Fibroblast of pulmonary artery (primary cell): ENCODE measurements around the gene SLC38A10.

ENCODE experiments used
- DNase-seq: peaks from one replicate; pipeline ENCODE4 v3.0.0-alpha.2; 2010; ENCODE audit warnings: low read depth
- H3K4me3 ChIP-seq: replicated peaks from 2 replicates; pipeline ENCODE4 v1.5.1; 2011; ENCODE audit warnings: low read depth, mild to moderate bottlenecking, control low read depth, low read length, moderate library complexity
- CTCF ChIP-seq: IDR thresholded peaks from 2 replicates; pipeline ENCODE4 v1.5.1; 2011; ENCODE audit warnings: mild to moderate bottlenecking, control low read depth, low read length, inconsistent platforms; ENCODE audit errors: missing control alignments

The SLC38A10 gene

GRCh38 chr17:81209141-81209540, 86.0 kb downstream of the SLC38A10 start:
- no peak overlapping the region for H3K4me3 ChIP-seq
- TF ChIP-seq CTCF, result no peak
- no peak for DNase-seq

GRCh38 chr17:81208651-81209050, 86.5 kb downstream of the SLC38A10 start:
- no peak for TF ChIP-seq CTCF
- H3K4me3 ChIP-seq, result no peak overlapping the region
- DNase-seq, result no peak

- no peak for DNase-seq
- no peak for TF ChIP-seq CTCF
- no peak overlapping the region for H3K4me3 ChIP-seq
Measured at GRCh38 chr17:81207610-81208581, 87.2 kb downstream of the SLC38A10 start.

- DNase-seq, result no peak
- no peak for TF ChIP-seq CTCF
- no peak overlapping the region for H3K4me3 ChIP-seq
Measured at GRCh38 chr17:81206657-81207056, 88.5 kb downstream of the SLC38A10 start.

- no peak for TF ChIP-seq CTCF
- no peak for DNase-seq
Measured at GRCh38 chr17:81206166-81206565, 88.9 kb downstream of the SLC38A10 start.

GRCh38 chr17:81204578-81204977, 90.5 kb downstream of the SLC38A10 start:
- DNase-seq, result no peak
- no peak for TF ChIP-seq CTCF
- H3K4me3 ChIP-seq, result no peak overlapping the region

More at GRCh38 chr17:81206166-81206565, 88.9 kb downstream of the SLC38A10 start:
- H3K4me3 ChIP-seq, result no peak overlapping the region
